Measurements from ENCODE around the gene VAC14. TPM values are rescaled to one million over a fixed set of nuclear protein-coding genes. Genes with fewer than 3 reads are reported as not detected.
"Not testable (repeated sequence)": the region's sequence is repeated elsewhere in the genome, so short reads cannot be mapped to it uniquely, and the experiment has no call there.

VAC14 gene
- 41.1 TPM for total RNA-seq

- DNase-seq (ENCODE audit: low spot score), result peak; percentile 95
Observed at GRCh38 chr16:70800781-70801480, at the start of gene VAC14. Gene VAC14 (minus strand): TSS chr16:70801158. CDS start chr16:70800900, 258 bp downstream.

- DNase-seq (ENCODE audit: low spot score), result not testable (repeated sequence)
Observed at GRCh38 chr16:70823498-70824118, 22.6 kb upstream of the VAC14 start.

- not testable (repeated sequence) for DNase-seq (ENCODE audit: low spot score)
Observed at GRCh38 chr16:70822734-70823133, 21.8 kb upstream of the VAC14 start.

GRCh38 chr16:70818088-70818487 is 17.1 kb upstream of the VAC14 start:
- DNase-seq (ENCODE audit: low spot score), result not testable (repeated sequence)

- no peak for DNase-seq (ENCODE audit: low spot score)
Observed at GRCh38 chr16:70809392-70810060, 8.6 kb upstream of the VAC14 start.

GRCh38 chr16:70808371-70808770 is 7.4 kb upstream of the VAC14 start:
- DNase-seq (ENCODE audit: low spot score), result no peak

GRCh38 chr16:70805787-70806186 is 4.8 kb upstream of the VAC14 start:
- DNase-seq (ENCODE audit: low spot score), result no peak

- DNase-seq (ENCODE audit: low spot score), result no peak
Observed at GRCh38 chr16:70805380-70805779, 4.4 kb upstream of the VAC14 start.

- DNase-seq (ENCODE audit: low spot score), result no peak
Observed at GRCh38 chr16:70804734-70805169, 3.8 kb upstream of the VAC14 start.

- DNase-seq (ENCODE audit: low spot score), result no peak
Observed at GRCh38 chr16:70804153-70804733, 3.3 kb upstream of the VAC14 start.

GRCh38 chr16:70803319-70803718 is 2.4 kb upstream of the VAC14 start:
- DNase-seq (ENCODE audit: low spot score), result no peak

- DNase-seq (ENCODE audit: low spot score), result no peak
Observed at GRCh38 chr16:70801611-70802010, 653 bp upstream of the VAC14 start.

- DNase-seq (ENCODE audit: low spot score), result no peak
Observed at GRCh38 chr16:70800311-70800710, 647 bp downstream of the VAC14 start.

GRCh38 chr16:70796301-70796700 is 4.7 kb downstream of the VAC14 start:
- no peak for DNase-seq (ENCODE audit: low spot score)

- DNase-seq (ENCODE audit: low spot score), result no peak
Observed at GRCh38 chr16:70795296-70795912, 5.6 kb downstream of the VAC14 start.

GRCh38 chr16:70793851-70794502 is 7.0 kb downstream of the VAC14 start:
- no peak for DNase-seq (ENCODE audit: low spot score)

- no peak for DNase-seq (ENCODE audit: low spot score)
Observed at GRCh38 chr16:70790815-70791214, 10.1 kb downstream of the VAC14 start.

- DNase-seq (ENCODE audit: low spot score), result no peak
Observed at GRCh38 chr16:70789595-70790447, 11.1 kb downstream of the VAC14 start.

GRCh38 chr16:70788668-70789594 is 12.0 kb downstream of the VAC14 start:
- DNase-seq (ENCODE audit: low spot score), result peak; percentile 77

Data from ureter (tissue), 1 donor.